SU-DHL-6 (cell line): ENCODE measurements around the gene NOS1AP.

Experiments
- H2AFZ ChIP-seq: fragments of 200-600 bp; sonication (generic); 2 replicates; pipeline ENCODE4 v1.6.1; 2014; ENCODE audit warnings: low read depth, mild to moderate bottlenecking, moderate library complexity, mixed read lengths, antibody characterized with exemption, low read length; ENCODE audit not compliant: severe bottlenecking
- H3F3A ChIP-seq: fragments of 200-600 bp; shearing (Covaris generic); 2 replicates; pipeline ENCODE4 v1.6.0; 2016; ENCODE audit warnings: antibody characterized with exemption, mild to moderate bottlenecking; ENCODE audit not compliant: insufficient read depth
- H3K27ac ChIP-seq: fragments of 200-600 bp; sonication (generic); 2 replicates; pipeline ENCODE4 v1.5.1; 2016; ENCODE audit warnings: low read depth, mild to moderate bottlenecking, low read length, moderate library complexity, mixed read lengths
- H3K27me3 ChIP-seq: fragments of 200-600 bp; sonication (generic), shearing (Covaris generic); 2 replicates; pipeline ENCODE4 v1.6.0; 2014; ENCODE audit warnings: mild to moderate bottlenecking, low read length
- H3K36me3 ChIP-seq: fragments of 200-600 bp; sonication (generic); 2 replicates; pipeline ENCODE4 v1.6.1; 2014; ENCODE audit warnings: mild to moderate bottlenecking, low read length, mixed read lengths
- H3K4me2 ChIP-seq: fragments of 300-600, 200-600 bp; shearing (Covaris generic), sonication (generic); 2 replicates; pipeline ENCODE4 v1.6.0; 2014; ENCODE audit warnings: low read length, low read depth, mild to moderate bottlenecking; ENCODE audit not compliant: poor library complexity, severe bottlenecking
- H3K4me3 ChIP-seq: fragments of 200-600 bp; sonication (generic); 2 replicates; pipeline ENCODE4 v1.5.1; 2014; ENCODE audit warnings: antibody characterized with exemption, low read length, mild to moderate bottlenecking, mixed read lengths; ENCODE audit not compliant: insufficient read depth, poor library complexity, severe bottlenecking
- H3K79me2 ChIP-seq: fragments of 200-600 bp; sonication (generic); 2 replicates; pipeline ENCODE4 v1.6.1; 2014; ENCODE audit warnings: mild to moderate bottlenecking, low read length, moderate library complexity; ENCODE audit not compliant: insufficient read depth
- H3K9ac ChIP-seq: fragments of 200-600 bp; sonication (generic); 2 replicates; pipeline ENCODE4 v1.7.0; 2014; ENCODE audit warnings: mild to moderate bottlenecking, low read length
- H3K9me2 ChIP-seq: fragments of 200-600 bp; sonication (generic); replicated peaks from 2 replicates; pipeline ENCODE4 v1.6.1; 2014; ENCODE audit warnings: low read length; ENCODE audit not compliant: insufficient read depth
- H3K9me3 ChIP-seq: fragments of 200-600 bp; sonication (generic); 2 replicates; pipeline ENCODE4 v1.6.1; 2014; ENCODE audit warnings: low read length, mixed read lengths; ENCODE audit not compliant: insufficient read depth
- H4K20me1 ChIP-seq: fragments of 200-600 bp; sonication (generic); 2 replicates; pipeline ENCODE4 v1.6.1; 2014; ENCODE audit warnings: low read depth, mild to moderate bottlenecking, antibody characterized with exemption, low read length, moderate library complexity, mixed read lengths
- CTCF ChIP-seq: fragments of 200-600 bp; sonication (generic); IDR thresholded peaks from one replicate; pipeline ENCODE4 v1.5.1; 2017; ENCODE audit warnings: antibody characterized with exemption, mild to moderate bottlenecking, low read length, moderate library complexity; ENCODE audit not compliant: insufficient read depth, poor library complexity, severe bottlenecking
- EZH2phosphoT487 ChIP-seq: fragments of 200-600 bp; sonication (generic), shearing (Covaris generic); conservative IDR thresholded peaks from 2 replicates; pipeline ENCODE4 v1.6.1; 2018; ENCODE audit warnings: mild to moderate bottlenecking, antibody characterized with exemption, low read length, moderate library complexity, mixed read lengths

NOS1AP gene

DNA sequence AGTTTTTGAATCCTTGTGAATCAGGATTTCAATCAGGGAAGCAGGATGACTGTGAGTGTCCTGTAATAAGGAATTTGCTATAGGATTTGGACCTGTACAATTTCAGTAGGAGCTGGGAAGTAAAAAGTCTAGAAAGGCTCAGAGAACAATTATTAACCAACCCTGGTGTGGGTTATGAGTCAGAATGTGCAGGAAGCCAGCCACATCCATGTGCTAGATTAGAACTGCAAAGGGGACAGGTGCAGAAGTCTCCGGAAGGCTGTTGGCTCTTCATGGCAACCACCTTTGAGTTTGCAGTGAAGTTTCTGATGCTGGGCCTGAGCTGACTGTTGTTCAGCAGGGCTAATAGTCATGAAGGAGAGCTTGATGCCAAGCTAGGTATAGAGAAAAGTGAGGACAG is 236.5 kb downstream of the NOS1AP start:
- Histone ChIP-seq H3K79me2 (no peaks in the 10 kb centered on the region), H3K4me3 (no peak overlapping the region), H3K9ac (no peak overlapping the region), H2AFZ (no peak overlapping the region), H3K27me3 (no peaks in the 10 kb centered on the region), H4K20me1 (no peaks in the 10 kb centered on the region), H3K27ac (no peak overlapping the region), H3K9me2 (no peaks in the 10 kb centered on the region), H3K9me3 (no peaks in the 10 kb centered on the region), H3K4me2 (no peak overlapping the region), H3K36me3 (no peaks in the 10 kb centered on the region), H3F3A (no peaks in the 10 kb centered on the region)
- no peak for TF ChIP-seq CTCF
- no peak for TF ChIP-seq EZH2phosphoT487

GRCh38 chr1:162310337-162310736 is 240.8 kb downstream of the NOS1AP start:
- TF ChIP-seq EZH2phosphoT487 = no peak
- TF ChIP-seq CTCF = no peak
- no peak overlapping the region for H3K4me3 ChIP-seq
- H3K9me3 ChIP-seq = no peaks in the 10 kb centered on the region
- no peak overlapping the region for H3K4me2 ChIP-seq
- no peaks in the 10 kb centered on the region for H4K20me1 ChIP-seq
- no peaks in the 10 kb centered on the region for H3K79me2 ChIP-seq
- H3K36me3 ChIP-seq = no peaks in the 10 kb centered on the region
- H3K27me3 ChIP-seq = no peaks in the 10 kb centered on the region
- H3K9me2 ChIP-seq = no peaks in the 10 kb centered on the region
- H3K9ac ChIP-seq = no peak overlapping the region
- H2AFZ ChIP-seq = no peak overlapping the region
- no peaks in the 10 kb centered on the region for H3F3A ChIP-seq
- H3K27ac ChIP-seq = no peak overlapping the region

DNA sequence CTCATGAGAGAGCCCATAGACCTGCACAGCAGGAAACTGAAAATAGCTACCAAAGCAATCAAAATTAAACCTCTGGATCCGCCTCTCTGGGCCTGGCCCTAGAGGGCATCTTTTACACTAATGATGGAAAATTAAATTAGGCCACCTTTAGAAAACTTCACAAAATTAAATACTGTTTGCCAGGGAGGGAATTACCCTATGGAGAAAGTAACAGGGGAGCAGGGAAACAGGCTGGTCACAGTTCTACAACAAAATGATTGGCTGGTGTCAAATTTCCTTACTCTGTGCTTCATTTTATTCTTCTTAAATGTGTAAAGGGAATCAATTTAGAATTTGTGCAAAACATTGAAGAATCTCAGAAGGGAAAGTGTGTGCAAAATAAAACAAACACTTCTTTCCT is 244.7 kb downstream of the NOS1AP start:
- Histone ChIP-seq H3K36me3 (no peaks in the 10 kb centered on the region), H3K9ac (no peak overlapping the region), H2AFZ (no peak overlapping the region), H3K27me3 (no peaks in the 10 kb centered on the region), H3K79me2 (no peaks in the 10 kb centered on the region), H3F3A (no peaks in the 10 kb centered on the region), H3K4me2 (no peak overlapping the region), H3K9me2 (no peaks in the 10 kb centered on the region), H4K20me1 (no peaks in the 10 kb centered on the region), H3K9me3 (no peaks in the 10 kb centered on the region), H3K4me3 (no peak overlapping the region), H3K27ac (no peak overlapping the region)
- TF ChIP-seq CTCF = no peak
- no peak for TF ChIP-seq EZH2phosphoT487

DNA sequence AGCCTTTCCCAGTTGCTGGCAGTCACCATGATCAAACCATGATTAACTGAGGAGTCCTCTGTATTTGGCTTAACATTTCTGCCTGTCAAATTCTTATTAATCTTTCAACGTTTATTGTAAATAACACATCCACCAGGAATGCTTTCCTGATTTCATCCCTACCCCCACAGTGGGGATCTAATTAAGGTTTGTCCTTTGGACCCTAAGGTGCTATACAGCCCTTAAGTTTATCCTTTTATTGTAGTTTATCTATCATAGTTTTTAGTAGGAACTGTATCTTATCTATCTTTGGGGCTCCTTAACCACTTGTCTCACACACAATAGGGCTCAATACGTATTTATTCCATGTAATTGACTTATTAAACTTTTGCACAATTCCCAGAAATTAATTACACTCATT is 246.2 kb downstream of the NOS1AP start:
- Histone ChIP-seq H4K20me1 (no peaks in the 10 kb centered on the region), H3K4me2 (no peak overlapping the region), H3K4me3 (no peak overlapping the region), H3K79me2 (no peaks in the 10 kb centered on the region), H2AFZ (no peak overlapping the region), H3K27me3 (no peaks in the 10 kb centered on the region), H3K9me3 (no peaks in the 10 kb centered on the region), H3F3A (no peaks in the 10 kb centered on the region), H3K36me3 (no peaks in the 10 kb centered on the region), H3K27ac (no peak overlapping the region), H3K9ac (no peak overlapping the region), H3K9me2 (no peaks in the 10 kb centered on the region)
- TF ChIP-seq CTCF (no peak), EZH2phosphoT487 (no peak)
